Measurements from ENCODE around the gene PPIF. TPM values are rescaled to one million over a fixed set of nuclear protein-coding genes. Genes with fewer than 3 reads are reported as not detected.

The PPIF gene
- polyA plus RNA-seq, 1 donor (not counting 4 experiments of a cell fraction or from before 2014, with no cell fraction given) = 71.3 TPM

DNA sequence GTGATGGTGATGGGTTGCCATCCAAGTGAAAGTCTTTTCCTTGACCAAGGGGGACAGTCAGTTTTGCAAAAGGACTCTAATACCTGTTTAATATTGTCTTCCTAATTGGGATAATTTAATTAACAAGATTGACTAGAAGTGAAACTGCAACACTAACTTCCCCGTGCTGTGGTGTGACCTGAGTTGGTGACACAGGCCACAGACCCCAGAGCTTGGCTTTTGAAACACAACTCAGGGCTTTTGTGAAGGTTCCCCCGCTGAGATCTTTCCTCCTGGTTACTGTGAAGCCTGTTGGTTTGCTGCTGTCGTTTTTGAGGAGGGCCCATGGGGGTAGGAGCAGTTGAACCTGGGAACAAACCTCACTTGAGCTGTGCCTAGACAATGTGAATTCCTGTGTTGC is 6.9 kb downstream of the PPIF start:
- dilution Hi-C loops (cut with MboI; ENCODE audit: extremely low pct_ligation_motif_present, low sequenced_read_pairs) = no loop called here

DNA sequence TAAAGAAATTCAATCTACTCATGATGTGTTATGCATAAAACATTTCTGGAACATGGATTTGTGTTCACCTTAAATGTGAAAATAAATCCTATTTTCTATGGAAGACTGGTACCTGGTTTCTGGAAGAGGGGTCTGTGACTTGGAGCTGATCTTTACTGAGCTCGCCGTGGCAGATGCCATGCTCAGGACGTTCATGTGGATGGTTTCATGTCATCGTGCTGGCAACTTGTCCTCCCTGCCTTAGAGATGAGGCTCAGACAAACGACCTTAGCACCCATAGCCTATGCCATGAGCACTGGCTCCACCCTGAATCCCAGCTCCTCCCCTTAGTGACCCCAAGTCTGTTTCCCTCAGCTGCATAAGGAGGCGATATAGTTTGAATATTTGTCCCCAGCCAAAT is 7.3 kb downstream of the PPIF start:
- no peak overlapping the region for H3K9ac ChIP-seq (ENCODE audit: control insufficient read depth, extremely low read depth, insufficient read depth, low read length)
- peaks cover 6% of the 10 kb centered on the region for H3K4me1 ChIP-seq (ENCODE audit: control insufficient read depth, extremely low read depth, insufficient read depth, low read length)
- peaks cover 42 to 53% of the 10 kb centered on the region in 2 experiments for H3K36me3 ChIP-seq (ENCODE audit: control insufficient read depth in 2 of 2, extremely low read depth in 1 of 2, insufficient read depth in 2 of 2, low read length in 2 of 2)
- peaks cover 18% of the 10 kb centered on the region for H4K20me1 ChIP-seq (ENCODE audit: control insufficient read depth, extremely low read depth, insufficient read depth, low read length)
- no peaks in the 10 kb centered on the region for H3K27me3 ChIP-seq (ENCODE audit: control insufficient read depth, extremely low read depth, insufficient read depth, low read length)
- dilution Hi-C loops (cut with MboI; ENCODE audit: extremely low pct_ligation_motif_present, low sequenced_read_pairs) = no loop called here
- peaks cover 23% of the 10 kb centered on the region for H3K79me2 ChIP-seq (ENCODE audit: control insufficient read depth, insufficient read depth, low read length)
- no peaks in the 10 kb centered on the region for H3K9me3 ChIP-seq (ENCODE audit: control insufficient read depth, low read depth, low read length)
- no peak overlapping the region for H2AFZ ChIP-seq (ENCODE audit: control insufficient read depth, low read length)
- H3K9me1 ChIP-seq (ENCODE audit: control insufficient read depth, extremely low read depth, insufficient read depth, low read length) = peaks cover 7% of the 10 kb centered on the region
- no peak for DNase-seq (ENCODE audit: low read depth, low spot score)
- no peak overlapping the region for H3K27ac ChIP-seq (ENCODE audit: control insufficient read depth, insufficient read depth, low read length)
- FAIRE-seq = no peak
- no peak overlapping the region for H3K4me3 ChIP-seq (ENCODE audit: control insufficient read depth in 2 of 3, extremely low read depth in 1 of 3, insufficient read depth in 2 of 3, low read depth in 1 of 3, low read length in 3 of 3)
- TF ChIP-seq EZH2 (IDR thresholded peaks at IDR 0.05; ENCODE audit: low read length) = no peak
- TF ChIP-seq, protein P1, sequence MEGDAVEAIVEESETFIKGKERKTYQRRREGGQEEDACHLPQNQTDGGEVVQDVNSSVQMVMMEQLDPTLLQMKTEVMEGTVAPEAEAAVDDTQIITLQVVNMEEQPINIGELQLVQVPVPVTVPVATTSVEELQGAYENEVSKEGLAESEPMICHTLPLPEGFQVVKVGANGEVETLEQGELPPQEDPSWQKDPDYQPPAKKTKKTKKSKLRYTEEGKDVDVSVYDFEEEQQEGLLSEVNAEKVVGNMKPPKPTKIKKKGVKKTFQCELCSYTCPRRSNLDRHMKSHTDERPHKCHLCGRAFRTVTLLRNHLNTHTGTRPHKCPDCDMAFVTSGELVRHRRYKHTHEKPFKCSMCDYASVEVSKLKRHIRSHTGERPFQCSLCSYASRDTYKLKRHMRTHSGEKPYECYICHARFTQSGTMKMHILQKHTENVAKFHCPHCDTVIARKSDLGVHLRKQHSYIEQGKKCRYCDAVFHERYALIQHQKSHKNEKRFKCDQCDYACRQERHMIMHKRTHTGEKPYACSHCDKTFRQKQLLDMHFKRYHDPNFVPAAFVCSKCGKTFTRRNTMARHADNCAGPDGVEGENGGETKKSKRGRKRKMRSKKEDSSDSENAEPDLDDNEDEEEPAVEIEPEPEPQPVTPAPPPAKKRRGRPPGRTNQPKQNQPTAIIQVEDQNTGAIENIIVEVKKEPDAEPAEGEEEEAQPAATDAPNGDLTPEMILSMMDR (optimal IDR thresholded peaks at IDR 0.05 in 1 of 3, IDR thresholded peaks at IDR 0.05 in 1 of 3, conservative IDR thresholded peaks at IDR 0.05 in 1 of 3; ENCODE audit: extremely low read depth in 1 of 3, insufficient read depth in 2 of 3, low read length in 3 of 3) = no peak
- H3K4me2 ChIP-seq (ENCODE audit: control insufficient read depth, extremely low read depth, insufficient read depth, low read depth, low read length) = no peak overlapping the region

More for the DNA sequence above, 6.9 kb downstream of the PPIF start:
- Histone ChIP-seq H3K27ac (ENCODE audit: control insufficient read depth, insufficient read depth, low read length) (no peak overlapping the region), H3K79me2 (ENCODE audit: control insufficient read depth, insufficient read depth, low read length) (peaks cover 28% of the 10 kb centered on the region), H3K4me3 (ENCODE audit: control insufficient read depth in 2 of 3, extremely low read depth in 1 of 3, insufficient read depth in 2 of 3, low read depth in 1 of 3, low read length in 3 of 3) (no peak overlapping the region), H3K4me1 (ENCODE audit: control insufficient read depth, extremely low read depth, insufficient read depth, low read length) (peaks cover 11% of the 10 kb centered on the region), H3K9me1 (ENCODE audit: control insufficient read depth, extremely low read depth, insufficient read depth, low read length) (peaks cover 7% of the 10 kb centered on the region), H3K9ac (ENCODE audit: control insufficient read depth, extremely low read depth, insufficient read depth, low read length) (no peak overlapping the region), H3K9me3 (ENCODE audit: control insufficient read depth, low read depth, low read length) (no peaks in the 10 kb centered on the region), H3K36me3 (ENCODE audit: control insufficient read depth in 2 of 2, extremely low read depth in 1 of 2, insufficient read depth in 2 of 2, low read length in 2 of 2) (peaks cover 47 to 58% of the 10 kb centered on the region in 2 experiments), H2AFZ (ENCODE audit: control insufficient read depth, low read length) (no peak overlapping the region), H4K20me1 (ENCODE audit: control insufficient read depth, extremely low read depth, insufficient read depth, low read length) (peaks cover 22% of the 10 kb centered on the region), H3K27me3 (ENCODE audit: control insufficient read depth, extremely low read depth, insufficient read depth, low read length) (no peaks in the 10 kb centered on the region), H3K4me2 (ENCODE audit: control insufficient read depth, extremely low read depth, insufficient read depth, low read depth, low read length) (no peak overlapping the region)
- DNase-seq (ENCODE audit: low read depth, low spot score) (no peak), FAIRE-seq (no peak)
- no peak for TF ChIP-seq EZH2 (IDR thresholded peaks at IDR 0.05; ENCODE audit: low read length)

DNA sequence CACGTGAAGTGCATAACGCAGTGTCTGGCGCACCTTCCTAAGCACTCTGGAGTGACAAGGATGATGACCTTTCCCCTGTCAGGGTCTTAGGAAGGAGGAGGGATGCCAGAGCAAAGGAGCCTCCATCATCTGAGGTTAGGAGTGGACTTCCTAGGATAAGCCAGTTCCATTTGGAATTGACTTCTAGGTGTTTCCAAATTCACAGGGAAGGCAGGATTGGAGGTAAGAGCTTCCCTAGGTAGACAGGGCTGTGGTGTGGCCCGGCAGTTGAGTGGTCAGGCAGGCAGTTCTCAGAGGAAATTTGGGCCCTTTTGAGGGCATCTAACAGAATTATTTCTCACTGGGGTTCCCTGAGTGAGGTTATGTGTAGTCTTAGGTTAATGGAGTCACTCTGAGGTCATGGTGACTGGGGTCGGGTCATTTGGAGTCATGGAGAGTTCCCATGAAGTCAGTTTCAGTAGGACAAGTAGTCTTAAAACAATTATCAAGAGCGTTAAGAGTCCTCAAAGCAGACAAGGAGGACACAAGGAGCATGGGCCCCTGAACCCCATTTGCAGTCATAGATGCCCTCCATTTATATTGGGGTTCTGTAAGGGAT is 8.2 kb downstream of the PPIF start:
- Histone ChIP-seq H3K9me3 (ENCODE audit: control insufficient read depth, low read depth, low read length) (no peaks in the 10 kb centered on the region), H4K20me1 (ENCODE audit: control insufficient read depth, extremely low read depth, insufficient read depth, low read length) (peaks cover 18% of the 10 kb centered on the region), H3K4me2 (ENCODE audit: control insufficient read depth, extremely low read depth, insufficient read depth, low read depth, low read length) (no peak overlapping the region), H3K4me1 (ENCODE audit: control insufficient read depth, extremely low read depth, insufficient read depth, low read length) (no peaks in the 10 kb centered on the region), H3K27ac (ENCODE audit: control insufficient read depth, insufficient read depth, low read length) (no peak overlapping the region), H3K4me3 (ENCODE audit: control insufficient read depth in 2 of 3, extremely low read depth in 1 of 3, insufficient read depth in 2 of 3, low read depth in 1 of 3, low read length in 3 of 3) (no peak overlapping the region), H3K9ac (ENCODE audit: control insufficient read depth, extremely low read depth, insufficient read depth, low read length) (no peak overlapping the region), H3K79me2 (ENCODE audit: control insufficient read depth, insufficient read depth, low read length) (peaks cover 14% of the 10 kb centered on the region), H3K36me3 (ENCODE audit: control insufficient read depth in 2 of 2, extremely low read depth in 1 of 2, insufficient read depth in 2 of 2, low read length in 2 of 2) (peaks cover 35 to 45% of the 10 kb centered on the region in 2 experiments), H3K9me1 (ENCODE audit: control insufficient read depth, extremely low read depth, insufficient read depth, low read length) (peaks cover 4% of the 10 kb centered on the region), H3K27me3 (ENCODE audit: control insufficient read depth, extremely low read depth, insufficient read depth, low read length) (no peaks in the 10 kb centered on the region), H2AFZ (ENCODE audit: control insufficient read depth, low read length) (no peak overlapping the region)
- FAIRE-seq = no peak
- no peak for DNase-seq (ENCODE audit: low read depth, low spot score)
- dilution Hi-C loops (cut with MboI; ENCODE audit: extremely low pct_ligation_motif_present, low sequenced_read_pairs) = no loop called here
- TF ChIP-seq, protein P1 (optimal IDR thresholded peaks at IDR 0.05 in 1 of 3, IDR thresholded peaks at IDR 0.05 in 1 of 3, conservative IDR thresholded peaks at IDR 0.05 in 1 of 3; ENCODE audit: extremely low read depth in 1 of 3, insufficient read depth in 2 of 3, low read length in 3 of 3) = no peak
- no peak for TF ChIP-seq EZH2 (IDR thresholded peaks at IDR 0.05; ENCODE audit: low read length)

All from keratinocyte (primary cell).